ENCODE data around the gene VPS26A. TPM values are rescaled to one million over a fixed set of nuclear protein-coding genes. Genes with fewer than 3 reads are reported as not detected.
"Not testable (repeated sequence)": the region's sequence is repeated elsewhere in the genome, so short reads cannot be mapped to it uniquely, and the experiment has no call there.

The VPS26A gene
- total RNA-seq, 2 donors from 2014 or later: 28.7 to 36.7 TPM

- Mint-ChIP-seq H3K4me3 (no peak overlapping the region), H3K27ac (no peak overlapping the region), H3K36me3 (ENCODE audit: low read depth) (peaks cover 7% of the 10 kb centered on the region), H3K4me1 (peaks cover 2% of the 10 kb centered on the region), H3K27me3 (no peaks in the 10 kb centered on the region)
- H3K9me3 ChIP-seq (ENCODE audit: control insufficient read depth, low read length, poor library complexity, severe bottlenecking): no peaks in the 10 kb centered on the region
- no peak for DNase-seq
- no peak for ATAC-seq
These were observed 44.5 kb downstream of the VPS26A start for GRCh38 chr10:69168493-69168892.

- Mint-ChIP-seq H3K27ac (no peak overlapping the region), H3K4me1 (peaks cover 2% of the 10 kb centered on the region), H3K4me3 (no peak overlapping the region), H3K36me3 (ENCODE audit: low read depth) (peaks cover 7% of the 10 kb centered on the region), H3K27me3 (no peaks in the 10 kb centered on the region)
- ATAC-seq: no peak
- DNase-seq: no peak
- no peaks in the 10 kb centered on the region for H3K9me3 ChIP-seq (ENCODE audit: control insufficient read depth, low read length, poor library complexity, severe bottlenecking)
These were observed 48.4 kb downstream of the VPS26A start for GRCh38 chr10:69172241-69172982.

GRCh38 chr10:69175326-69175725 lies 51.3 kb downstream of the VPS26A start:
- not testable (repeated sequence) for ATAC-seq; H3K9me3 ChIP-seq (ENCODE audit: control insufficient read depth, low read length, poor library complexity, severe bottlenecking); H3K36me3 Mint-ChIP-seq (ENCODE audit: low read depth); H3K27ac Mint-ChIP-seq; DNase-seq; H3K27me3 Mint-ChIP-seq; H3K4me3 Mint-ChIP-seq
- peaks cover 16% of the 10 kb centered on the region for H3K4me1 Mint-ChIP-seq

- H3K9me3 ChIP-seq (ENCODE audit: control insufficient read depth, low read length, poor library complexity, severe bottlenecking): no peaks in the 10 kb centered on the region
- DNase-seq: no peak
- Mint-ChIP-seq H3K36me3 (ENCODE audit: low read depth) (peaks cover 2% of the 10 kb centered on the region), H3K27me3 (no peaks in the 10 kb centered on the region), H3K27ac (no peak overlapping the region), H3K4me3 (no peak overlapping the region), H3K4me1 (peaks cover 26% of the 10 kb centered on the region)
- no peak for ATAC-seq
These were observed 52.8 kb downstream of the VPS26A start for GRCh38 chr10:69176823-69177222.

- no peaks in the 10 kb centered on the region for H3K27me3 Mint-ChIP-seq
- peaks cover 7% of the 10 kb centered on the region for H3K36me3 Mint-ChIP-seq (ENCODE audit: low read depth)
- peak; percentile 69 for ATAC-seq
- H3K27ac Mint-ChIP-seq: peak overlapping the region; percentile 99
- H3K9me3 ChIP-seq (ENCODE audit: control insufficient read depth, low read length, poor library complexity, severe bottlenecking): no peaks in the 10 kb centered on the region
- peak in 2 of 3 donors; percentile 20 to 24 for DNase-seq
- H3K4me3 Mint-ChIP-seq: peak overlapping the region; percentile 96
- peaks cover 32% of the 10 kb centered on the region for H3K4me1 Mint-ChIP-seq
These were observed 55.2 kb downstream of the VPS26A start for GRCh38 chr10:69179089-69179742.

GRCh38 chr10:69179743-69180524 lies 56.0 kb downstream of the VPS26A start, which contains the start of gene SUPV3L1:
TSS of gene SUPV3L1 (plus strand) at chr10:69180234. CDS start at chr10:69180292, 58 bp downstream.
- Mint-ChIP-seq H3K27me3 (no peaks in the 10 kb centered on the region), H3K4me3 (peak within 1 kb of the TSS; percentile 96)
- DNase-seq: peak; percentile 66 to 73 (median 69)

GRCh38 chr10:69180525-69181204 lies 56.7 kb downstream of the VPS26A start:
- Mint-ChIP-seq H3K4me1 (peaks cover 35% of the 10 kb centered on the region), H3K27ac (peak overlapping the region; percentile 99), H3K27me3 (no peaks in the 10 kb centered on the region), H3K4me3 (peak overlapping the region; percentile 96), H3K36me3 (ENCODE audit: low read depth) (peaks cover 7% of the 10 kb centered on the region)
- DNase-seq: peak in 2 of 3 donors; percentile 15 to 17
- H3K9me3 ChIP-seq (ENCODE audit: control insufficient read depth, low read length, poor library complexity, severe bottlenecking): no peaks in the 10 kb centered on the region
- ATAC-seq: no peak

More at GRCh38 chr10:69179743-69180524, 56.0 kb downstream of the VPS26A start, which contains the start of gene SUPV3L1:
- Mint-ChIP-seq H3K4me1 (peaks cover 35% of the 10 kb centered on the region), H3K27ac (peak within 1 kb of the TSS; percentile 99), H3K36me3 (ENCODE audit: low read depth) (peaks cover 7% of the 10 kb centered on the region)
- peak; percentile 86 for ATAC-seq
- H3K9me3 ChIP-seq (ENCODE audit: control insufficient read depth, low read length, poor library complexity, severe bottlenecking): no peaks in the 10 kb centered on the region

GRCh38 chr10:69181433-69181832 lies 57.5 kb downstream of the VPS26A start:
- H3K27ac Mint-ChIP-seq: peak overlapping the region; percentile 99

GRCh38 chr10:69182005-69182404 lies 58.0 kb downstream of the VPS26A start:
- no peaks in the 10 kb centered on the region for H3K27me3 Mint-ChIP-seq
- H3K4me3 Mint-ChIP-seq: no peak overlapping the region
- H3K4me1 Mint-ChIP-seq: peaks cover 35% of the 10 kb centered on the region
- H3K36me3 Mint-ChIP-seq (ENCODE audit: low read depth): peaks cover 7% of the 10 kb centered on the region
- DNase-seq (no peak), ATAC-seq (no peak)
- H3K9me3 ChIP-seq (ENCODE audit: control insufficient read depth, low read length, poor library complexity, severe bottlenecking): no peaks in the 10 kb centered on the region
- peak overlapping the region; percentile 99 for H3K27ac Mint-ChIP-seq

More at GRCh38 chr10:69181433-69181832, 57.5 kb downstream of the VPS26A start:
- H3K4me1 Mint-ChIP-seq: peaks cover 35% of the 10 kb centered on the region
- DNase-seq (no peak), ATAC-seq (no peak)
- H3K27me3 Mint-ChIP-seq: no peaks in the 10 kb centered on the region
- no peaks in the 10 kb centered on the region for H3K9me3 ChIP-seq (ENCODE audit: control insufficient read depth, low read length, poor library complexity, severe bottlenecking)
- H3K4me3 Mint-ChIP-seq: peak overlapping the region; percentile 96
- H3K36me3 Mint-ChIP-seq (ENCODE audit: low read depth): peaks cover 7% of the 10 kb centered on the region

- Mint-ChIP-seq H3K27ac (no peak overlapping the region), H3K4me1 (peaks cover 9% of the 10 kb centered on the region), H3K36me3 (ENCODE audit: low read depth) (peaks cover 4% of the 10 kb centered on the region), H3K27me3 (no peaks in the 10 kb centered on the region), H3K4me3 (no peak overlapping the region)
- ATAC-seq (no peak), DNase-seq (no peak)
- no peaks in the 10 kb centered on the region for H3K9me3 ChIP-seq (ENCODE audit: control insufficient read depth, low read length, poor library complexity, severe bottlenecking)
These were observed 62.5 kb downstream of the VPS26A start for GRCh38 chr10:69186524-69186923.

- peaks cover 9% of the 10 kb centered on the region for H3K36me3 Mint-ChIP-seq (ENCODE audit: low read depth)
- ATAC-seq: no peak
- H3K27me3 Mint-ChIP-seq: no peaks in the 10 kb centered on the region
- DNase-seq: no peak
- H3K4me1 Mint-ChIP-seq: peaks cover 2% of the 10 kb centered on the region
- no peak overlapping the region for H3K4me3 Mint-ChIP-seq
- H3K27ac Mint-ChIP-seq: peak overlapping the region; percentile 67
- no peaks in the 10 kb centered on the region for H3K9me3 ChIP-seq (ENCODE audit: control insufficient read depth, low read length, poor library complexity, severe bottlenecking)
These were observed 77.1 kb downstream of the VPS26A start for GRCh38 chr10:69201045-69201444.

- Mint-ChIP-seq H3K4me3 (no peak overlapping the region), H3K36me3 (ENCODE audit: low read depth) (peaks cover 9% of the 10 kb centered on the region), H3K27ac (peak overlapping the region; percentile 67), H3K4me1 (peaks cover 2% of the 10 kb centered on the region), H3K27me3 (no peaks in the 10 kb centered on the region)
- DNase-seq (no peak), ATAC-seq (peak; percentile 84)
- no peaks in the 10 kb centered on the region for H3K9me3 ChIP-seq (ENCODE audit: control insufficient read depth, low read length, poor library complexity, severe bottlenecking)
These were observed 78.4 kb downstream of the VPS26A start for GRCh38 chr10:69202332-69202731.

All from T-helper 17 cell (primary cell).